SH-SY5Y (cell line): ENCODE measurements around the gene RUNDC3A.

Source experiments
- GATA2 ChIP-seq: IDR thresholded peaks from 2 replicates; pipeline ENCODE4 v1.6.1; 2011; ENCODE audit warnings: mild to moderate bottlenecking, low read depth, low read length
- GATA3 ChIP-seq: IDR thresholded peaks from 2 replicates; pipeline ENCODE4 v1.6.1; 2011; ENCODE audit warnings: low read depth, mild to moderate bottlenecking, low read length, moderate library complexity

- TF ChIP-seq GATA3: no peak
- no peak for TF ChIP-seq GATA2
Measured at GRCh38 chr17:44281570-44281969, 26.8 kb upstream of the RUNDC3A start.
